Measurements from ENCODE around the gene DYNLT4. TPM values are rescaled to one million over a fixed set of nuclear protein-coding genes. Genes with fewer than 3 reads are reported as not detected.
"Not testable (repeated sequence)": the region's sequence is repeated elsewhere in the genome, so short reads cannot be mapped to it uniquely, and the experiment has no call there.

DYNLT4 gene
- polyA plus RNA-seq, 1 donor = 0.52 TPM

- Histone ChIP-seq H3K4me3 (ENCODE audit: low read length) (peak overlapping the region; percentile 56), H3K4me1 (ENCODE audit: control insufficient read depth, insufficient read depth, low read length) (peaks cover 8% of the 10 kb centered on the region), H3K9me3 (ENCODE audit: control insufficient read depth, low read depth, low read length) (no peaks in the 10 kb centered on the region), H3K36me3 (ENCODE audit: control insufficient read depth, insufficient read depth, low read length) (no peaks in the 10 kb centered on the region), H3K27me3 (ENCODE audit: control insufficient read depth, insufficient read depth, low read length) (no peaks in the 10 kb centered on the region), H3K27ac (ENCODE audit: low read length) (peak overlapping the region; percentile 90)
- no peak for DNase-seq
- WGBS (ENCODE audit: insufficient coverage, low lambda C conversion rate) = no CpG with 5 or more reads among the region's 25 CpGs
Measured at GRCh38 chr1:44820328-44821239, 13.4 kb upstream of the DYNLT4 start.

- DNase-seq = peak; percentile 83 to 93
- Histone ChIP-seq H3K36me3 (ENCODE audit: control insufficient read depth, insufficient read depth, low read length) (no peaks in the 10 kb centered on the region), H3K27me3 (ENCODE audit: control insufficient read depth, insufficient read depth, low read length) (no peaks in the 10 kb centered on the region), H3K4me1 (ENCODE audit: control insufficient read depth, insufficient read depth, low read length) (peaks cover 11% of the 10 kb centered on the region), H3K9me3 (ENCODE audit: control insufficient read depth, low read depth, low read length) (no peaks in the 10 kb centered on the region), H3K27ac (ENCODE audit: low read length) (peak overlapping the region; percentile 90), H3K4me3 (ENCODE audit: low read length) (peak overlapping the region; percentile 56)
- WGBS (ENCODE audit: insufficient coverage, low lambda C conversion rate) = 0% methylated on average over 2 of the region's 33 CpGs
Measured at GRCh38 chr1:44819608-44820327, 12.6 kb upstream of the DYNLT4 start.

GRCh38 chr1:44819196-44819607 lies 12.1 kb upstream of the DYNLT4 start:
- Histone ChIP-seq H3K9me3 (ENCODE audit: control insufficient read depth, low read depth, low read length) (no peaks in the 10 kb centered on the region), H3K36me3 (ENCODE audit: control insufficient read depth, insufficient read depth, low read length) (no peaks in the 10 kb centered on the region), H3K27me3 (ENCODE audit: control insufficient read depth, insufficient read depth, low read length) (no peaks in the 10 kb centered on the region), H3K4me1 (ENCODE audit: control insufficient read depth, insufficient read depth, low read length) (peaks cover 12% of the 10 kb centered on the region), H3K4me3 (ENCODE audit: low read length) (peak overlapping the region; percentile 56), H3K27ac (ENCODE audit: low read length) (peak overlapping the region; percentile 90)
- DNase-seq = no peak
- WGBS (ENCODE audit: insufficient coverage, low lambda C conversion rate) = no CpG with 5 or more reads among the region's 13 CpGs

- Histone ChIP-seq H3K27ac (ENCODE audit: low read length) (no peak overlapping the region), H3K9me3 (ENCODE audit: control insufficient read depth, low read depth, low read length) (no peaks in the 10 kb centered on the region), H3K36me3 (ENCODE audit: control insufficient read depth, insufficient read depth, low read length) (no peaks in the 10 kb centered on the region), H3K4me1 (ENCODE audit: control insufficient read depth, insufficient read depth, low read length) (peaks cover 12% of the 10 kb centered on the region), H3K4me3 (ENCODE audit: low read length) (no peak overlapping the region), H3K27me3 (ENCODE audit: control insufficient read depth, insufficient read depth, low read length) (no peaks in the 10 kb centered on the region)
- no peak for DNase-seq
- 88% methylated on average over 2 of the region's 11 CpGs for WGBS (ENCODE audit: insufficient coverage, low lambda C conversion rate)
Measured at GRCh38 chr1:44817771-44818495, 10.8 kb upstream of the DYNLT4 start.

GRCh38 chr1:44817307-44817706 lies 10.2 kb upstream of the DYNLT4 start:
- H3K27ac ChIP-seq (ENCODE audit: low read length) = no peak overlapping the region
- no peak overlapping the region for H3K4me3 ChIP-seq (ENCODE audit: low read length)
- H3K36me3 ChIP-seq (ENCODE audit: control insufficient read depth, insufficient read depth, low read length) = no peaks in the 10 kb centered on the region
- H3K4me1 ChIP-seq (ENCODE audit: control insufficient read depth, insufficient read depth, low read length) = peaks cover 17% of the 10 kb centered on the region
- no CpG with 5 or more reads among the region's 2 CpGs for WGBS (ENCODE audit: insufficient coverage, low lambda C conversion rate)
- no peaks in the 10 kb centered on the region for H3K9me3 ChIP-seq (ENCODE audit: control insufficient read depth, low read depth, low read length)
- H3K27me3 ChIP-seq (ENCODE audit: control insufficient read depth, insufficient read depth, low read length) = no peaks in the 10 kb centered on the region
- DNase-seq = no peak

GRCh38 chr1:44815926-44816325 lies 8.8 kb upstream of the DYNLT4 start:
- not testable (repeated sequence) for H3K9me3 ChIP-seq (ENCODE audit: control insufficient read depth, low read depth, low read length); H3K27me3 ChIP-seq (ENCODE audit: control insufficient read depth, insufficient read depth, low read length); H3K4me3 ChIP-seq (ENCODE audit: low read length); DNase-seq; H3K27ac ChIP-seq (ENCODE audit: low read length); H3K36me3 ChIP-seq (ENCODE audit: control insufficient read depth, insufficient read depth, low read length)
- no CpG with 5 or more reads among the region's 9 CpGs for WGBS (ENCODE audit: insufficient coverage, low lambda C conversion rate)
- peaks cover 17% of the 10 kb centered on the region for H3K4me1 ChIP-seq (ENCODE audit: control insufficient read depth, insufficient read depth, low read length)

- H3K27ac ChIP-seq (ENCODE audit: low read length) = peak overlapping the region; percentile 79
- no peaks in the 10 kb centered on the region for H3K9me3 ChIP-seq (ENCODE audit: control insufficient read depth, low read depth, low read length)
- WGBS (ENCODE audit: insufficient coverage, low lambda C conversion rate) = no CpG with 5 or more reads among the region's 48 CpGs
- H3K4me1 ChIP-seq (ENCODE audit: control insufficient read depth, insufficient read depth, low read length) = peaks cover 36% of the 10 kb centered on the region
- H3K36me3 ChIP-seq (ENCODE audit: control insufficient read depth, insufficient read depth, low read length) = no peaks in the 10 kb centered on the region
- no peaks in the 10 kb centered on the region for H3K27me3 ChIP-seq (ENCODE audit: control insufficient read depth, insufficient read depth, low read length)
- peak overlapping the region; percentile 55 for H3K4me3 ChIP-seq (ENCODE audit: low read length)
- peak in 1 of 2 donors; percentile 59 for DNase-seq
Measured at GRCh38 chr1:44812822-44813543, 5.8 kb upstream of the DYNLT4 start.

- Histone ChIP-seq H3K27me3 (ENCODE audit: control insufficient read depth, insufficient read depth, low read length) (no peaks in the 10 kb centered on the region), H3K9me3 (ENCODE audit: control insufficient read depth, low read depth, low read length) (no peaks in the 10 kb centered on the region), H3K36me3 (ENCODE audit: control insufficient read depth, insufficient read depth, low read length) (peaks cover 5% of the 10 kb centered on the region), H3K4me1 (ENCODE audit: control insufficient read depth, insufficient read depth, low read length) (peaks cover 52% of the 10 kb centered on the region), H3K4me3 (ENCODE audit: low read length) (no peak overlapping the region), H3K27ac (ENCODE audit: low read length) (no peak overlapping the region)
- 90% methylated on average over 2 of the region's 8 CpGs for WGBS (ENCODE audit: insufficient coverage, low lambda C conversion rate)
- no peak for DNase-seq
Measured at GRCh38 chr1:44811234-44811633, 4.1 kb upstream of the DYNLT4 start.

- no CpG with 5 or more reads among the region's 4 CpGs for WGBS (ENCODE audit: insufficient coverage, low lambda C conversion rate)
Measured at GRCh38 chr1:44810762-44811105, 3.6 kb upstream of the DYNLT4 start.

More at GRCh38 chr1:44810762-44811105, 3.6 kb upstream of the DYNLT4 start:
- H3K9me3 ChIP-seq (ENCODE audit: control insufficient read depth, low read depth, low read length); H3K36me3 ChIP-seq (ENCODE audit: control insufficient read depth, insufficient read depth, low read length); H3K27ac ChIP-seq (ENCODE audit: low read length); DNase-seq; H3K4me3 ChIP-seq (ENCODE audit: low read length); H3K27me3 ChIP-seq (ENCODE audit: control insufficient read depth, insufficient read depth, low read length): not testable (repeated sequence)
- H3K4me1 ChIP-seq (ENCODE audit: control insufficient read depth, insufficient read depth, low read length) = peaks cover 52% of the 10 kb centered on the region

Measured in large intestine (tissue), 3 donors.